ENCODE results near the gene ZBTB49. TPM values are rescaled to one million over a fixed set of nuclear protein-coding genes. Genes with fewer than 3 reads are reported as not detected.

The ZBTB49 gene
- total RNA-seq, 1 donor from 2014 or later: 3.7 TPM

GRCh38 chr4:4274226-4274625, 15.8 kb upstream of the ZBTB49 start:
- intact Hi-C loops (cut with micrococcal nuclease): no loop called here

GRCh38 chr4:4277531-4277930, 12.5 kb upstream of the ZBTB49 start:
- intact Hi-C loops (cut with micrococcal nuclease): no loop called here

- intact Hi-C loops (cut with micrococcal nuclease): no loop called here
These were observed 8.3 kb upstream of the ZBTB49 start for GRCh38 chr4:4281787-4282186.

DNA sequence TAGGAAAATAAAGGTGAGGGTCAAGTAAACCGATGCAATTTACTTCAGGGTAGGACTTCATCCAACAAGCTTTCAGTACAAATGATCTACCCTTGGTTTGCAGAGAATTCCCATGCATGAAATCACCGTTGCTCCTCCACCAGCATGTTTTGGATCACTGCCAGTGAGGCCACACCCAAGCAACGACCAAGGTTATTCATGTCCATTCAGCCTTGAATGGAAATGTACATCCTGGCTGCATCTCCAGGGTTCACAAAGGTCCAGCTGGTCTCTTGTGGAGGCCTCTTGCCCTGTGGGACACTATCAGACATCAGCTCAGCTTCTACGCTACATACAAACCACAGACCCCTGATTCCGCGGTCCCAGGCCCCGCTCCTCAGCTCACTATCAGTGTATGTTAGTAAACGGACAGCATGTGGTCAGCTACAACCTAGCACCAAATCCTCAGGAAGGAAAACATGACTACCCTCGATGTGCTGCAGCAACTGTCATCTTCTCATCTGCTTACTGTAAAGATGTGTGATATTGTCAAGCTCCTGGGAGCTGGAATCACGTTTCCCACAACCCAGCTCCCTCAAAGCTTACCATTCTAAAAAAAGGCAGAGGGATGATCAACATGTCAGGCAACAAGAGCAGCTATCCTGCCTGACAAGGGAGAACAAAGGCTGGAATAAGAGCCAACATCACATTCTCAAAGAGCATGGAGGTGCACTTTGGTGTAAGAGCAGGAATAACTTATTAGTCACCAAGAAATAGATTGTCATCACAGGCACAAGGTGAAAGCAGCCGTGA, 5.0 kb upstream of the ZBTB49 start:
- intact Hi-C loops (cut with micrococcal nuclease): no loop called here

DNA sequence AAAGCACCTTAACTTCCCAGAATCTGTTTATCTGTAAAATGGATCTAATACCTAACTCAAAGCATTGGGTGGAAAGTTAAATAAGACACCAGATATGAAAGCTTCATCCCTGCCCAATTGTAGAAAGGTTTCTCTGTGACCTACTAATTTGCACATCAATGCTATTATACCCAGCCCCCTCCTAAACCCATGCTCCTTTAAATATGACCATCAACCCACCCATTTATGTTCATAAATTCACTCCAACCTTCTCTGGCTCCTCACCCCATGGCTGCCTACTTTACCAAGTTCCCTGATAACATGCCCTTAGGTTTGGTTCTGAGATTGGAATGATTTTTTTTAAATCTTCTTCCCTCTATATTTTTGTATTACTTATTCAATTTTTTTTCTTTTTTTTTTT, 2.0 kb upstream of the ZBTB49 start:
- intact Hi-C loops (cut with micrococcal nuclease): no loop called here

GRCh38 chr4:4289055-4289454, 996 bp upstream of the ZBTB49 start:
- intact Hi-C loops (cut with micrococcal nuclease): no loop called here

- intact Hi-C loops (cut with micrococcal nuclease): no loop called here
These were observed 482 bp upstream of the ZBTB49 start for GRCh38 chr4:4289597-4289940.

DNA sequence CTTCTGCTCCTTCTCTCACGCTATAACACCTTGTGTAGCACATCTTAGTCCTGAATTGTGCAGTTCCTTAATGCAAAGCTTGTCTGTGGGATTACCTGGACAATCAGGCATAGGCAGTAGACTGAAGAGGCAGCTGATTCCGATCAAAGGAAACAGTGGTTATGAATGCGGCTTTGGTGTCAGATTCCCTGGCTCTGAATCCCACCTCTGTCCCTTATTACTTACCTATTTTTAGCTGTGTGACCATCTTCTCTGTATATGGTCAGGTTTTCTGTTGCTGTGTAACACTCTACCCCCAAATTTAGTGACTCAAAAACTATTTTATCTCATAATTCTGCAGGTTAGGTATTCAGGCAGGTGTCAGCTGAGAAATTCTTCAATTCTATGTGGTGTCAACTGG, 3.2 kb downstream of the ZBTB49 start:
- intact Hi-C loops (cut with micrococcal nuclease): no loop called here

DNA sequence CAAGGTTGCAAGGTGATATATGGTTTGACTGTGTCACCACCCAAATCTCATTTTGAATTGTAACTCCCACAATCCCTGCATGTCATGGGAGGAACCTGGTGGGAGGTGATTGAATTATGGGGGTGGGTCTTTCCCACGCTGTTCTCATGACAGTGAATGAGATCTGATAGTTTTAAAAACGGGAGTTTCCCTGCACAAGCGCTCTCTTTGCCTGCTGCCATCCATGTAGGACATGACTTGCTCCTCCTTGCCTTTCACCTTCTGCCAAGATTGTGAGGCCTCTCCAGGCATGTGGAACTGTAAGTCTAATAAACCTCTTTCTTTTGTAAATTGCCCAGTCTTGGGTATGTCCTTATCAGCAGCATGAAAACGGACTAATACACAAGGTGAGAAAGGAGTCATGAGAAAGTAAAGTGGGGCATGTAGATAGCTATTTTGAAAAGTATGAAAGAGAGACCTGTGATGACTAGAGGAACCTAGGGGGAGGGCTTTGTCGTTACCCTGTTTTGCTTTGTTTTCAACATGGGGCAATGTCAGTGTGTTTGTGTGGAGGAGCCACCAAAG, 6.3 kb downstream of the ZBTB49 start:
- intact Hi-C loops (cut with micrococcal nuclease): no loop called here

DNA sequence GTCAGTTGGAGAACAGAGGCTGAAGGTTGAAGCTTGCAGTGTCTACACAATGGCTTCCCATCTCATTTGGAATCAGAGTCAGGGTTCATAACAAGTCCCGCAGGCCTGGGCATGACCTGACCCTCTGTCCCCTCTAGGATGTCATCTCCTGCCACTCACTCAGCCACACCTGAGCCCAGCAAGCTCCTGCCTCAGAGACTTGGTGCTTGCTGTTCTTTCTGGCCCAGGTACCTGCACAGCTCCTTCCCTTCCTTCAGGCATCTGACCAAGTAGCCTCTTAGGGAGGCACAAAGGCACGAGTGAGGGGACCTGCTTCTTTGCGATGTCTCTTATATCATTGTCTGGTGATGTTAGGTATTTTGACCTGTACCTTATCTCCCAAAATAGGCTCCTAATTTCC, 9.0 kb downstream of the ZBTB49 start:
- intact Hi-C loops (cut with micrococcal nuclease): no loop called here

- intact Hi-C loops (cut with micrococcal nuclease): no loop called here
These were observed 11.9 kb downstream of the ZBTB49 start for GRCh38 chr4:4302001-4302400.

DNA sequence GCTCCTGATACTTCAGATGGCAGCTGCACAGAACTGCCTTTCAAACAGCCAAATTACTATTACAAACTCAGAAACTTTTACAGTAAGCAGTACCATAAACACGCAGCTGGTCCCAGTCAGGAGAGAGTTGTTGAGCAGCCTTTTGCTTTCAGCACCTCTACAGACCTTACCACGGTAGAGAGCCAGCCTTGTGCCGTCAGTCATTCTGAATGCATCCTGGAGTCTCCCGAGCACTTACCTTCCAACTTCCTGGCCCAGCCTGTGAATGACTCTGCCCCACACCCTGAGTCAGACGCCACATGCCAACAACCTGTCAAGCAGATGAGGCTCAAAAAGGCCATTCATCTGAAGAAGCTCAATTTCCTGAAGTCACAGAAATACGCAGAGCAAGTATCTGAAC, 12.4 kb downstream of the ZBTB49 start:
- intact Hi-C loops (cut with micrococcal nuclease): no loop called here

GRCh38 chr4:4306920-4307319, 16.9 kb downstream of the ZBTB49 start:
- intact Hi-C loops (cut with micrococcal nuclease): no loop called here

DNA sequence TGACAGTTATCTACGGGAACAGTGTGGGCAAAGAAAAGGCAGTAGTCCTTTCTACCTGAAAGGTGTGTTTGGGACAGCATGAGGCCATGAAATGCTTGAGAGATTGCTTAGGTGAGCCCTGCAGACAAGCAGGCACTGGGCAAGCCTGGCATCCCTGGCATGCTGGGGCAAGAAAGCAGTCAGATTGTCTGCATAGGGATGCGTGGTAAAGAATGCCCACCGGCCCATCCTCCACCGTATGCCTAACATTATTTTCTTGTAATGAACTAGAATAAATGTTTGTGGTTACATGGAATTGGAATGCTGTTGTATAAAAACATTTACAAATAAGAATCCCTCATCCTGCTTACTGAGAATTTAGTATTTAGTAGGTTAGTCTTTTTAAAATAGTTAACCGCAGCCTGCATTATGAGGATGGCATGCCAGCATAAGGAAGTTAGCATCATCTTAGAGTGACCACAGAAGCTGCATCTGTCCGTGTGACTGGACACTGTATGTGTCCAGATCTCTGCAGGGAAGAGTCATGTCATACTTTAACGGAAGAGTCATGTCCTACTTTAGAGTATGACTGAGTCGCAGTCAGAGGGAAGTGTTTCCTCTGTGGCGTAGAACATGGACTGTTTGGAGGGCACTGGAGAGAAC, 18.9 kb downstream of the ZBTB49 start:
- intact Hi-C loops (cut with micrococcal nuclease): no loop called here

DNA sequence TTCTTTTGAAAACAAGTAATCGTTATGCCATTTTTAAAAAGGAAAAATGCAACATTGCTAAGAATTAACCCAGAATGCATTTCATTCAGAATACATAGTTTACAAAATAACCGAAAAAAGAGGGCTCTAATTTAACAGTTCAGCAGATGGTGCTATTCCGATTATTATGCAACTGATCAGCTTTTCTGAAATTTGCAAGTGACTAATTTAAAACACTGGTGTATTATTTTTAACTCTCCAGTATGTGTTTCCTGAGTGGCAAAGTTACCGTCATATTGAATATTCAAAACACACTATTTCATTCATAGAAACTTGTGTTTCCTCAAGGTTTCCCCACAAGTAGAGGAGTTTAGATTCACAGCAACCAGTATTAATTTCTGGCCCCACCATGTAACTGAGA, 21.1 kb downstream of the ZBTB49 start:
- intact Hi-C loops (cut with micrococcal nuclease): no loop called here

DNA sequence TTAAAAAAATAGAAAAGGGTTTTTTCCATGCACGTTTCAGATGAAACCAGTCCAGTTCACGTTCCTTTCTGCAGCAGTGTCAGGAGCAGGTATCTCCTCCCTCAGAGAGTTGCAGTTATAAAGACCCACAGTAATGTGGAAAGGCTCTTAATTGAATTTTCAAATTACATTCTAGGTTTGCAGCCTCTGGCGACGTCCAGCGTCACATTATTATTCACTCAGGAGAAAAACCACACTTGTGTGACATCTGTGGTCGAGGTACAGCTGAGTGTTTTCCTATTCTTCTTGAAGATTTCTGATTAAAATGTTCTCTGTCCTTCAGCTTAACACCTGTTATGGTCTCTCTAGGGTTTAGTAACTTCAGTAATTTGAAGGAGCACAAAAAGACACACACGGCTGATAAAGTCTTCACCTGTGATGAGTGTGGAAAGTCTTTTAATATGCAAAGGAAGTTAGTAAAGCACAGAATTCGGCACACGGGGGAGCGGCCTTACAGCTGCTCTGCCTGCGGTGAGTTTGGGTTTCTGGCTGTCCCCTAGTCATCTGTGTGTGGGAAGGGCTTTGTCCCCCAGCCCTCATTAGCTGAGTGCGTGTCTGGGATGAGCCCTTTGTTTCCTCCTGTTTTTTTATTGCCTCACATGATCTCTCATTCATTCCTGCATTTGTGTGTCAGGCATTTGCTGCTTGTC, 25.6 kb downstream of the ZBTB49 start:
- intact Hi-C loops (cut with micrococcal nuclease): no loop called here

DNA sequence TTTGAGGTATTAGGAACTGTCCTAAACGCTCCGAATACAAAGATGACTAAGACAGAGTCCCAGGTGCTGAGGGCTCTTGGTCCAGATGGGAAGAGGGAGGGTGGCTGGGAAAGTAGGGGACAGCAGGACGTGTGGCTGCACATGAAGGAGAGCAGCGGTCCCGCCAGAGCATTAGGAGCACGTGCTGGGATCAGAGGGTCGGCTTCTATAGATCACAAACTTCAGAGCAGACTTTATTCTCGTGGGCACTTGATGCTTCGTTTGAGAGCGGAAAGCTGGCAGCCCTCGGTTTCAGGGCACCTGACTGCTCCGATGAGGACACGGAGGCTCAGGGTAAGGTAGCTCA, 26.1 kb downstream of the ZBTB49 start:
- intact Hi-C loops (cut with micrococcal nuclease): no loop called here

- intact Hi-C loops (cut with micrococcal nuclease): no loop called here
These were observed 27.6 kb downstream of the ZBTB49 start for GRCh38 chr4:4317496-4318232.

DNA sequence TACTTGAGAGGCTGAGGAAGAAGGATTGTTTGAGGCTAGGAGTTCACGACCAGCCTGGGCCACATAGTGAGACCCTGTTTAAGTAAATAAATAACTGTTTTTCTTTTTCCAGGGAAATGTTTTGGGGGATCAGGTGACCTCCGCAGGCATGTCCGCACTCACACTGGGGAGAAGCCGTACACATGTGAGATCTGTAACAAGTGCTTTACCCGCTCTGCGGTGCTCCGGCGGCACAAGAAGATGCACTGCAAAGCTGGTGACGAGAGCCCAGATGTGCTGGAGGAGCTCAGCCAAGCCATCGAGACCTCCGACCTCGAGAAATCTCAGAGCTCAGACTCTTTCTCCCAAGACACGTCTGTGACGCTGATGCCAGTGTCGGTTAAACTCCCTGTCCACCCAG, 30.5 kb downstream of the ZBTB49 start:
- intact Hi-C loops (cut with micrococcal nuclease): no loop called here

DNA sequence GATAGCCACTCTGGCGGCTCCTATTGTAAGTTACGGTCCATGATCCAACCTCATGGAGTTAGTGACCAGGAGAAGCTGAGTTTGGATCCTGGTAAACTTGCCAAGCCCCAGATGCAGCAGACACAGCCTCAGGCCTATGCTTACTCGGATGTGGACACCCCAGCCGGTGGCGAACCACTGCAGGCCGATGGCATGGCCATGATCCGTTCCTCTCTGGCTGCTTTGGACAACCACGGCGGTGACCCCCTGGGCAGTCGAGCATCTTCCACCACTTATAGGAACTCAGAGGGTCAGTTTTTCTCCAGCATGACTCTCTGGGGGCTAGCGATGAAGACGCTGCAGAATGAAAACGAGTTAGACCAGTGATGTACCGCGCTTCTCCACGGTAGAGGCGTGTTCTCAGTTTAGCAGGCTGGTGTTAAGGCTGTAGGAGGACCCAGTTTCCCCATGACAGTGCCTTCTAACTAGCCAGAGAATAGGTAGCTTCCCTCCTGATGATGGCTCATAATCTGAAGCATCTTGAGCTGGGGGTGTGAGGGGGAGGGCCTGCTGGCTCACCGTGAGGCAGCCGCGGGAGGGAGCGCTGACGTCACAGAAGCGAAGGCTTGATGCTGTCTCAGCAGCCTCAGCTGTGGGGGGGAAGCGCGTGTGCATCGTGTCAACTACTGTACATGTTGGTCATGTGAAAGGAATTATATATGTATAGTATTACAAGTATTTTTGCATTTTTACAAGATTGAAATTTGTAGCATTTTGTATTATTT, 31.1 kb downstream of the ZBTB49 start:
- intact Hi-C loops (cut with micrococcal nuclease): no loop called here
